A549 treated with DMSO at 1 μM for 4 hours (cell line): ENCODE measurements around the gene NPR1. TPM values are rescaled to one million over a fixed set of nuclear protein-coding genes. Genes with fewer than 3 reads are reported as not detected.

ENCODE experiments used
- total RNA-seq: library from RNA; stranded (reverse); fragments of 200-300 nt; extraction: Qiagen RNA extraction; gene quantifications from 5 replicates; pipeline ENCODE4 v1.2.3, GENCODE V29; 2022; ENCODE audit warnings: low read depth

The NPR1 gene
- 0.95 to 1.3 TPM (median 1.1 TPM) in 5 replicates for total RNA-seq

DNA sequence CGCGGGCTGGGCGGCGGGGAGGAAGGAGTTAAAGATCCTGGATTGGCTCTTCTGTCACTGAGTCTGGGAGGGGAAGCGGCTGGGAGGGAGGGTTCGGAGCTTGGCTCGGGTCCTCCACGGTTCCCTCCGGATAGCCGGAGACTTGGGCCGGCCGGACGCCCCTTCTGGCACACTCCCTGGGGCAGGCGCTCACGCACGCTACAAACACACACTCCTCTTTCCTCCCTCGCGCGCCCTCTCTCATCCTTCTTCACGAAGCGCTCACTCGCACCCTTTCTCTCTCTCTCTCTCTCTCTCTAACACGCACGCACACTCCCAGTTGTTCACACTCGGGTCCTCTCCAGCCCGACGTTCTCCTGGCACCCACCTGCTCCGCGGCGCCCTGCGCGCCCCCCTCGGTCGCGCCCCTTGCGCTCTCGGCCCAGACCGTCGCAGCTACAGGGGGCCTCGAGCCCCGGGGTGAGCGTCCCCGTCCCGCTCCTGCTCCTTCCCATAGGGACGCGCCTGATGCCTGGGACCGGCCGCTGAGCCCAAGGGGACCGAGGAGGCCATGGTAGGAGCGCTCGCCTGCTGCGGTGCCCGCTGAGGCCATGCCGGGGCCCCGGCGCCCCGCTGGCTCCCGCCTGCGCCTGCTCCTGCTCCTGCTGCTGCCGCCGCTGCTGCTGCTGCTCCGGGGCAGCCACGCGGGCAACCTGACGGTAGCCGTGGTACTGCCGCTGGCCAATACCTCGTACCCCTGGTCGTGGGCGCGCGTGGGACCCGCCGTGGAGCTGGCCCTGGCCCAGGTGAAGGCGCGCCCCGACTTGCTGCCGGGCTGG is at the start of gene NPR1:
NPR1 (plus strand) TSS at position 170 of the 818 bp plus-strand sequence; CDS start at position 591, 421 bp downstream.

DNA sequence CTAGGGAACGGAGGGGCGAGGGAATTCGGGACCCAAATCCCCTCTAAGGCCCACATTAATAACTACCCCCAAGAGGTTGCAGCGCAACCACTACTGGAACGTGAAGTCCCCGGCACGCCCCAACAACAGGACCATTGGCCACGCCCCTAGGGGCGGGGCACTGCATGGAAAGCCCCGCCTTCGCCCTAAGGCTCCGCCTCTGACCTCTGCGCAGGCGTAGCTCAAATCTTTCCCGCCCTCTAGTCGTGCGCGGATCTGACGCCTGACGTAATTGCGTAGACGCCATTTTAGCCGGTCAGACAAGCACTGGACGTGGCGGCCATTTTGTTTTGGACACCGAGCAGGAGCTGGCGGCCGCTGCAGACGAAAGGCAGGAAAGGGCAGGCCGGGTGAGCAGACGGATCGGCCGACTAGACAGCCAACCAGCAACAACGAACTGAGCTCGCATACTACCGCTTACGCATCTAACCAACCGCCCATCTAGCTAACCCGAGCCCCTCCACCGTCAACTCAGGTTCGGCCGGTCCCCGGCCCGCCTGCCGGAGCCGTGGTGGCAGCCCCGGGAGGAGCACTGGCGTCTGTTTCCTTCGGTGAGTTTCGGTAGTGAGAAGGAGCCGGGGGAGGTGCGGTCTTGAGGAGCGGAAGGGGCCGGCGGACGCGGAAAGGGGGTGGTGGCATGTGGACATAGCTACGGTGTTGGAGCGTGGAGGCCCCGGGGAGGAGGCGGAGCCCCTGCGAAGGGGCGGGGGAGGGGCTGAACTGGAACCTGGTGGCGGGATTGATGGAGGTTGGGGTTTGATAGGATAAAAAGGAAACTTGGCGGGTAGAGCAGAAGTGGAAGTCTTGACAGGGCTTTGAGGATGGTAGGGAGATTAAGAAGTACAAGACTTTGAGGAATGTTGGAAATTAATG is 44.5 kb upstream of the NPR1 start, which contains the start of gene CHTOP:
CHTOP (plus strand) TSS at position 313 of the 912 bp plus-strand sequence. CDS start 2,523 bp downstream, outside the sequence.

DNA sequence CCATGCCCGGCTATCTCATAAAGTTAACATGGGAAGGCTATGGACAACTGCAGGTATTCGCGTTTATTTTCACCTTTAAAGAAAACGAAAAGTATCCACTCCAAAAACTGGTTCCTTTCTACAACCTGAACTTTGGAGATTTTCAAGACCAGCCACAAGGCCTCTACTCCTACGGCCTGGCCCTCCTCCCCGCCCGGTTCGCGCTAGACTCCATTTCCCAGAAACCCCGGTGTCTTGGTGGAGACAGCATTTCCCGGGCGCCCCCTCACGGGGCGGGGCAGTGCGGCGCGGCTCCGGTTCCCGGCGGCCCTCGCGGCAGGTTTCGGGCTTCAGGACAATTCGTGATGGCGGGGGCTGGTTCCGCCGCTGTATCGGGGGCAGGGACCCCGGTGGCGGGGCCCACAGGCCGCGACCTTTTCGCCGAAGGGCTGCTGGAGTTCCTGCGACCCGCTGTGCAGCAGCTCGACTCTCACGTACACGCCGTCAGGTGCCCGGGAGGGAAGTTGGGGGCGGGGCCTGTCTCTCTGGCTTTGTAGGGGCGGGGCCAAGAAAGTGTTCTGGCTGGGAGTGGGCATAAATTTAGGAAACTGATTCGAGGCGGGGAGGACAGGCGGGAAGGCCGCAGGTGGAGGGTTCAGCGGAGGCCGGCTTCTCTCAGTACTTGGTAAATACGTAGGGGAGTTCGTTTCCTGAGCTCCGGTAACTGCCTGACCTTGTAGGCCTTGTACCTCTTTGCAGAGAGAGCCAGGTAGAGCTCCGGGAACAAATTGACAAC is 19.9 kb upstream of the NPR1 start, which contains the start of gene SNAPIN:
SNAPIN (plus strand) TSS at position 304 of the 775 bp plus-strand sequence; CDS start at position 345, 41 bp downstream.

DNA sequence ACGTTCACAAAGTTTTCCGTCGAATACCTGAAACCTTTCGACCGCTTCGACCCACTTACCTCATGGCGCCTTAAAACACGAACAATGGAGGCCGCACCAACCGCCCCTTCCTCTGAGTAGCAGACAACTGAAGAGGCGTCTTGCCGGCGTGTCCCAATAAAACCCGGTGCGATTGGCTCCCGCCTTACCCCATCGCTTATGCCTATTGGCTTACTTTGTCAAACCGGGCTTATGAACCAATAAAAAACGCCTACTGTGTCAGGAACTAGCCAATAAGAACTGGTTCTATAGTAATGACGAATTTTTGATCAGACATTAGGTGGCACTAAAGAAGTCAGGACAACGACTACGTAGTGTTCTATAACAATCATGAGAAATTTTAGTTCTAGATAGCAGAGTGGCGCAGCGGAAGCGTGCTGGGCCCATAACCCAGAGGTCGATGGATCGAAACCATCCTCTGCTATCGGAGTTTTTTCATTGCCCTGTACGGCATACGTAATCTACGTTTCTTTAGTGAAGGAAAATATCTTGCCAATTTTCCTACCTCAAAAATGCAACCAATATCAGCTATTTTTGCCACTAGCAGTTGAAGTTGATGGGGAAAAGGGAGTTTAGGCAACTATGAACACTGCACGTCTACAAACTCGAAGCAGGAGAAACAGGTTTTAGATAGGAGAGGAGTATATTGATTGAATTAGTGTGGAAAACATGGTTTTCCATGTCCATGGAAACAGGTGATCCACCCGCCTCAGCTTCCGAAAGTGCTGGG is 7.4 kb upstream of the NPR1 start, which contains the start of gene ILF2:
ILF2 (minus strand) TSS at position 135 of the 769 bp plus-strand sequence; CDS start at position 64, 71 bp downstream.

DNA sequence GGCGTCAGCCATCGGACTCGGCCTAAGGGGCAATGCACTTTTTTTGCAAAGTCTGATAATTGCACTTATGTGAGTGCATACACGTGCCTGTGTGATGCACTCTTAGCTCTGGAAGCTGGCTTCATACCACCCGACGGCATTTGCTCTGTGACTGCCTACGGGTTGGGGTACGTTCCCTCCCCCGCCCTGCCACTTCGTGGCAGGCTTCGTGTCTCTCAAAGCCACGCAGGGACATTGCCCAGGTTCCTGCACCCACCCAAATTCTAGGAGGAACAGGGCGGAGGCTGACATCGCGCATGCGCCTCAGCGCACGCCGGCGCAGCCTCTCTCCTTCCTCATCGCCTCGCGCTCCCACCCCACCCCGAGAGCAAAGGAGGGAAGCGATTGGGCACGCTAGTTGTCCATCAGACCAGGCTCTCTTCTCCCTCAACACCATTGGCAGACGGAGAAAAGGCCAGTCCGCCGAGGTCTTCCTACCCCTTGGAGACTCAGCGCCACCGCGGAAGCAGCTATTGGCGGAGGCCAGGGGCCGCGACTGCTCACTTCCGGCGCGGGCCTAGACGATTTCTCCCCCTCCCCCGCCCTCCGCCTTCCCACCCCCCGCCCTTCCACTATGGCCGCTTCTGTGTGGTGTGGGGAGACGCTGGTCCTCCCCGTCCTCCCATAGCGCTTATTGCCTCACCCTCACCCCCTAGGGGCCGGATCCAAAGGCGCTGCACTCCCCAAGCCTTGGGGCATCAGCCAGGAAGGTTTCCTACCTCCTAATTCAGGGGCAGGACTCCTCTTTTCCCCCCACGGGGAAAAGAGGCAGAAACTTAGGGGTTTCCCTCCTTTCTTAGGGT is 49.2 kb downstream of the NPR1 start, which contains the start of gene INTS3:
INTS3 (plus strand) TSS at position 588 of the 842 bp plus-strand sequence. CDS start 585 bp downstream, outside the sequence.

Other genes with a start within 250 kb of the NPR1 start
- gene S100A7, start 218.0 kb upstream of the NPR1 start, total RNA-seq: not detected in 5 replicates
- gene S100A6, start 142.7 kb upstream of the NPR1 start, total RNA-seq: 3,152 to 3,428 TPM (median 3,355 TPM) in 5 replicates
- gene S100A5, start 137.8 kb upstream of the NPR1 start, total RNA-seq: 0.52 to 0.90 TPM (median 0.69 TPM) in 4 of 5 replicates, not detected in the other
- gene S100A4, start 132.9 kb upstream of the NPR1 start, total RNA-seq: 1,502 to 1,789 TPM (median 1,685 TPM) in 5 replicates
- gene S100A3, start 129.4 kb upstream of the NPR1 start, total RNA-seq: 79.7 to 94.4 TPM (median 93.6 TPM) in 5 replicates
- gene S100A2, start 112.8 kb upstream of the NPR1 start, total RNA-seq: 16.8 to 29.9 TPM (median 23.4 TPM) in 5 replicates
- 441 to 483 TPM (median 469 TPM) in 5 replicates for gene S100A16, start 65.6 kb upstream of the NPR1 start, total RNA-seq
- 0.30 to 0.74 TPM (median 0.60 TPM) in 5 replicates for gene S100A14, start 62.4 kb upstream of the NPR1 start, total RNA-seq
- gene S100A13, start 51.2 kb upstream of the NPR1 start, total RNA-seq: 154 to 169 TPM (median 160 TPM) in 5 replicates
- gene S100A1, start 50.3 kb upstream of the NPR1 start, total RNA-seq: 0.15 to 0.83 TPM (median 0.47 TPM) in 5 replicates
- 72.8 to 90.3 TPM (median 76.0 TPM) in 5 replicates for gene CHTOP, start 44.6 kb upstream of the NPR1 start, total RNA-seq
- gene SNAPIN, start 20.0 kb upstream of the NPR1 start, total RNA-seq: 53.6 to 58.0 TPM (median 56.5 TPM) in 5 replicates
- 268 to 316 TPM (median 275 TPM) in 5 replicates for gene ILF2, start 7.7 kb upstream of the NPR1 start, total RNA-seq
- gene INTS3, start 49.4 kb downstream of the NPR1 start, total RNA-seq: 12.0 to 23.1 TPM (median 21.7 TPM) in 5 replicates
- gene SLC27A3, start 96.7 kb downstream of the NPR1 start, total RNA-seq: 1.1 to 2.0 TPM (median 1.4 TPM) in 5 replicates
- 9.1 to 12.0 TPM (median 11.8 TPM) in 5 replicates for gene GATAD2B, start 244.3 kb downstream of the NPR1 start, total RNA-seq